ENCODE data around the gene SLC2A4RG.

- 0 out of 2 replicates have a peak, but pooled peaks have one; percentile 10 for TF ChIP-seq POLR2AphosphoS5 (IDR thresholded peaks at IDR 0.05; ENCODE audit: borderline replicate concordance, low read depth, low read length)
- TF ChIP-seq EZH2 (IDR thresholded peaks at IDR 0.05) = no peak
- no peak for TF ChIP-seq FOXP2 (optimal IDR thresholded peaks at IDR 0.05; ENCODE audit: control extremely low read depth, extremely low read length, insufficient read depth)
Measured at GRCh38 chr20:63744158-63744557, 4.6 kb downstream of the SLC2A4RG start.

All from SK-N-MC (cell line).